Colon (tissue), 2 donors: ENCODE measurements around the gene MS4A4A.

Source experiments
- FAIRE-seq: peaks from 2 replicates; lab custom pipeline; 2012; peaks lifted over from hg19 to GRCh38; lab: Jason Lieb, UNC
- donor health status: control.
- donor health status: control.

MS4A4A gene

GRCh38 chr11:60349990-60350389, 69.5 kb downstream of the MS4A4A start:
- no peak for FAIRE-seq

- no peak for FAIRE-seq
These were observed 77.3 kb downstream of the MS4A4A start for GRCh38 chr11:60357771-60358170.
